ENCODE measurements around the gene DAGLA. TPM values are rescaled to one million over a fixed set of nuclear protein-coding genes. Genes with fewer than 3 reads are reported as not detected.

Gene DAGLA
- total RNA-seq, 1 experiment from 2014 or later: 0.98 TPM

DNA sequence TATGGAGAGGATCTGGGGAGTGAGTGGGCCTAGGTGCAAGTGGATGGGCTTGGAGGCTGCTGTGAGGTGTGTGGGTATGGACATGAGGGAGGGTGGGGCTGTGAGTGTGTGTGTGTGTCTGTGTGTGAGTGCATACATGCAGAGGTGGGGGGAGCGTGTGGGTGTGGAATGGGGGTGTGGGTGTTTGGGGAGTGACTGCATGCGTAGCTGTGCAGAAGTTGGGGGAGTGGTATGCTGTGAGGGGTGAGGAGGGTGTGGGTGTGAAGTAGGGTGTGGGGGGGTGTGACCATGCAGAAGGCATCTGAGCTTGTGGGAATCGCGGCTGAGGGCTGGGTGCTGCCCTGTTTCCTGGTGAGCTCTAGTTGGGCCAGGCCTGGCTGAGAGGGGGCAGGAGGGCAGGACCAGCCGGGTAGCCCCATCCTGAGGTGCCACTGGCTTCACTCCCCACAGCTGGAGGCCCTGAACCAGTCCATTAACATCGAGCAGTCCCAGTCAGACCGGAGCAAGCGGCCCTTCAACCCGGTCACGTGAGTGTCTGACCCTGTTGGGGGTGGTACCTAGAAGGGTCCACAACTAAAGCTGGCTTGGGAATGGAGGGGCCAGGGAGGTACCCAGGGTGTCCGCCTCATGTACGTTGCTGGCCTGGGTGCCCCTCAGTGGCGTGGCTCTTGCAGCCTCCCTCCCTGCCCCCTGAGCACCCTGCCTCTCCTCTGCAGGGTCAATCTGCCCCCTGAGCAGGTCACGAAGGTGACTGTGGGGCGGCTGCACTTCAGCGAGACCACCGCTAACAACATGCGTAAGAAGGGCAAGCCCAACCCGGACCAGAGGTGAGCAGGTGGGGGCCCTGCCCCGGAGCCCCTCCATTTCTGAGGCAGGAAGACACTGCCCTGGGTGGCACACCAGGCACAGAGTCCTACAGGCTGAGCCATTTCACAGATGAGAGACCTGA lies 95.7 kb downstream of the DAGLA start:
- in situ Hi-C loops (cut with HindIII; ENCODE audit: low pct_unique_long_range_greater_than_20kb, low sequenced_read_pairs): no loop called here
- DNase-seq (ENCODE audit: low read depth, low spot score): no peak

DNA sequence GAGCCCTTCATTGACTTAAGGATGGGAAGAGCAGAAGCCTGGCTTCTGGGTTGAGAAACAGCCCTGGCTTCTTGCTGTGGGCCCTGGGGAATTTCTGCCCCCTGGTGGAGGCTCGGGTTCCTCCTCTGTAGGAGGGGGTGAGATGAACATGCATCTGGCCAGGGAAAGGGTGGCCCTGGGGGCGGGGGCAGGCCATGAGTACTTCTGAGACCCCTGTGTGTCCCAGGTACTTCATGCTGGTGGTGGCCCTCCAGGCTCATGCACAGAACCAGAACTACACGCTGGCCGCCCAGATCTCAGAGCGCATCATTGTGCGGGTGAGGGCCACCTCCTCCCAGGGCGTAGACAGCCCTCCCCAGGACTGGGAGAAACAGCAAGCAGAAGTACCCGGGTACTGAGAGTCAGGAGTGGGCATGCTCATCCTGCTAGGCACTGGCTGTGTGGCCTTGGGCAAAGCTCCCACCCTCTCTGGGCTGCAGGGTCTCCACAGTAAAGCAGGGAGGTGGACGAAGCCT lies 96.4 kb downstream of the DAGLA start:
- DNase-seq (ENCODE audit: low read depth, low spot score): peak; percentile 70
- in situ Hi-C loops (cut with HindIII; ENCODE audit: low pct_unique_long_range_greater_than_20kb, low sequenced_read_pairs): no loop called here

DNA sequence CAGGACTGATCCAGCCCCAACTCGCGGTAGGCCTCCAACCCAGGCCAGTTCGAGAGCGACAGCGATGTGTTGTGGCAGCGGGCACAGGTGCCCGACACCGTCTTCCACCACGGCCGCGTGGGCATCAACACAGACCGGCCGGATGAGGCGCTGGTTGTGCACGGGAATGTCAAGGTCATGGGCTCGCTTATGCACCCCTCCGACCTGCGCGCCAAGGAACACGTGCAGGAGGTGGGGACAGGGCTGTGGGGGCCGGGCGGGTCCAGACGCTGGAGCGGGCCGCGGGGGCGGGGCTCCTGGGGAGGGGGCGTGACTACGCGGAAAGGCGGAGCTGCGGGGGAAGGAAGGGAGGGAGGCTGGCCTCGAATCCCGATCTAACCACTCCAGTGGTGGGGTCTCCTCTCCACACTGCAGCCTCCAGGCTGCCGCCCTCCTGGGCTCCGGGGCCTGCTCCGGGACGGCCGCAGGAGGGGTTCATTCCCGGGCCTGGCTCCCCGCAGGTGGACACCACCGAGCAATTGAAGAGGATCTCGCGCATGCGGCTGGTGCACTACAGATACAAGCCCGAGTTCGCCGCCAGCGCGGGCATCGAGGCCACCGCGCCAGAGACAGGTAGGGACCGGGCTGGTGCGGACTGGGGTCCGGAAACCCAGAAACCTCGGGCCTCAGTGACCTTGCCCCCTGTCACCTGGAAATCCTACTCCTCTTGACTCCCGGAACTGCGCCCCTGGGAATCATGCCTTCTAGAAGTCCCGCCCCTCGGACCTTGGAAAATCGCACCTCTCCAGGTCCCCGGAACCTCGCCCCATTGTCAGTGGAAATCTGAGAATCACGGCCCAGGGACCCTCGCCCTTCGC lies 97.3 kb downstream of the DAGLA start:
- in situ Hi-C loops (cut with HindIII; ENCODE audit: low pct_unique_long_range_greater_than_20kb, low sequenced_read_pairs): no loop called here
- DNase-seq (ENCODE audit: low read depth, low spot score): no peak

DNA sequence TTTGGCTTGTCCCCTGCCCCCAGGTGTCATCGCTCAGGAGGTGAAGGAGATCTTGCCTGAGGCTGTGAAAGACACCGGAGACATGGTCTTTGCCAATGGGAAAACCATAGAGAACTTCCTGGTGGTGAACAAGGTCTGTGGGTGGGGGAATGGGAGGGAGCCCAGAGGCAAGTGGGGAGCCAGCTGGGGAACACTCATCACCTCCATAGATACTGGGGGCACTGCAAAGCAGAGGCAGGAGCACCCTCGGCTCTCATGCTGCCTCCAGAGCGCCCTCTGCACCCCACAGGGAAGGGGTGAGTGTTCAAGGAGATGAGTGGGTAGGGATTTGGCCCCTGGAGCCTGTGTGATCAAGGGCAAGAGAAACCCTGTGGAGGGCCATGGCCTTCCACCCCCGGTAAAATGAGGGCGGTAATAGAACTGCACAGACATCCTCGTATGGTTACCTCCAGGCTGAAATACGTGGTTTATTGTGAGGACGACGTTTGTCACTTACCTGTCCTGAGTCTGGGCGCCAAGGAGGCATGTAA lies 98.2 kb downstream of the DAGLA start:
- DNase-seq (ENCODE audit: low read depth, low spot score): no peak
- in situ Hi-C loops (cut with HindIII; ENCODE audit: low pct_unique_long_range_greater_than_20kb, low sequenced_read_pairs): no loop called here

DNA sequence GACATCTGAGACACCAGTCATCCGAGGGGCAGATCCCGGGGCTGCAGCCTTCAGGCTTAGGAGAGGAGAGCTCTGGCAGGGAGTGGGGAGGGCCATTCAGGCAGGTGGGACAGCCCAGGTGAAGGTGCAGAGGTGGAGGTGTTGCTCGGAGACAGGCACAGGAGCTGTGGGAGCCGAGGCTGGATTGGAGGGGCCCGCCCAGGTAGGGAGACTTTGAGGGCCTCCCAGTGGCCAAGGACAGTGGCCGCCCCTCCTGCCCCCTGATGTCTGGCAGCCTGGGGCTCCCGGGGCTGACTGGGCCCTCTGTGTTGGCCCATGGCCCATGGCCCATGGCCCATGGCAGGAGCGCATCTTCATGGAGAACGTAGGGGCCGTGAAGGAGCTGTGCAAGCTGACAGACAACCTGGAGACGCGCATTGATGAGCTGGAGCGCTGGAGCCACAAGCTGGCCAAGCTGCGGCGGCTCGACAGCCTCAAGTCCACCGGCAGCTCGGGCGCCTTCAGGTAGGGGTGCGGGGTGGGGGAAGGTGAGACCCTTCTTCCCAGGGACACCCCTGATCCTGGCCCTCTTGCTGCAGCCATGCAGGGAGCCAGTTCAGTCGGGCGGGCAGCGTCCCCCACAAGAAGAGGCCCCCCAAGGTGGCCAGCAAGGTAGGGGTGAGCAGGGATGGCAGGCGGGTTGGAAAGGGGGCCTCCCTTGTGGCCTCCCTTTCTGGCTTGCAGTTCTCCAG lies 98.9 kb downstream of the DAGLA start:
- no peak for DNase-seq (ENCODE audit: low read depth, low spot score)
- in situ Hi-C loops (cut with HindIII; ENCODE audit: low pct_unique_long_range_greater_than_20kb, low sequenced_read_pairs): no loop called here

DNA sequence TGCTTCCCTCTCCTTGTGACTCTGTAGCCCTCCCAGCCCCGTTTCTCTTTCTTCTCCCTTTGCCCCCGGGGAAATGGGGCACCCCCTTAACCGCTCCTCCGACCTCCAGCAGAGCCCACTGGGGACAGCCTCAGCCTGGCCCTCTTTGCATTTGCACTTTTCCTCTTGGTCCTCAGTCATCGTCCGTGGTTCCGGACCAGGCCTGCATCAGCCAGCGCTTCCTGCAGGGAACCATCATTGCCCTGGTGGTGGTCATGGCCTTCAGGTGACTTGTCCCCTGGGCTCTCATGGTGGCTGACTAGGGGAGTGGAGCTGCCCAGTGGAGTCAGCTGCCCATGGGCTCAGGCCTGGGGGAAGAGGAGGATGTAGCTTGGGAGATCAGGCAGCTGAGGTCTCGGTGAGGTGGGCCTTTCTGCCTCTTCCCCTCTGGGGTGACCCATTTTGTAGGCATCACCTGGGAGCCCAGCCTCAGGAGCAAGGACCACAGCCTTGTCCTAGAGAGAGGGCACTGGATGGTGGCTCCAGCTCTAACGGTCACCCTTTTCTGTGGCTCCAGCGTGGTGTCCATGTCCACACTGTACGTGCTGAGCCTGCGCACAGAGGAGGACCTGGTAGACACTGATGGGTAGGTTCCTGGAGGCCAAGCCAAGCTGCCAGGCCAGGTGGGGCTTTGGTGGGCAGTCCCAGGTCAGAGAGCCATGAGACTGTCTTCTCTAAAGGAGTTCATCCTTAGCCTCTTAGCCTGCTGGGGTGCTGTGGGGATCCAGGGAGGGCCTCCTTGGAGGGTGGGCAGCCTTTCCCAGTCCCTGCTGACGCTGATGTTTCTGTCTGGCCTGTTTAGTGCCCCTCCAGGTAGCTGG lies 99.7 kb downstream of the DAGLA start:
- in situ Hi-C loops (cut with HindIII; ENCODE audit: low pct_unique_long_range_greater_than_20kb, low sequenced_read_pairs): no loop called here
- DNase-seq (ENCODE audit: low read depth, low spot score): no peak

DNA sequence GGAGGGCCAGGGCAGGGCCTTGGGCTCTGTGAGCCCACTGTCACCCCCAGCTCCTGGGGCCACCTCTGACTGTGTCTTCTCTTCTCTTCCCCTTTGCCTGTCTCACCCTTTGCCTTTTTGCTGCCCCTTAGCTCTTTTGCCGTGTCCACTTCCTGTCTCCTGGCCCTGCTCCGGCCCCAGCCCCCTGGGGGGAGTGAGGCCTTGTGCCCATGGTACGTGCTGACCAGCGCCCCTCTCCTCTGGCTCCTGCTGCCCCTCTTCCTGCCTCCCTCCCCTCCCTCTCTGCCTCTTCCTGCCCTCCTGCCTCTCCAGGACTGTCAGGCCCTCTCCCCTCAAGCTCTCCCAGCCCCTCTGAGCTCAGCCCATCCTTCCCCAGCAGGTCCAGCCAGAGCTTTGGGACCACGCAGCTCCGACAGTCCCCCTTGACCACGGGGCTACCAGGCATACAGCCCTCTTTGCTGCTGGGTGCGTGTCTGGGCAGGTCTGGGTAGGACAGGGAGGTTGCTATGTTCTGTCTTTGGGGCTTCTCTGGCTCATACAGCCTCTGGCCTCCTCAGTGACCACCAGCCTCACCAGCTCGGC lies 100.5 kb downstream of the DAGLA start:
- no peak for DNase-seq (ENCODE audit: low read depth, low spot score)
- in situ Hi-C loops (cut with HindIII; ENCODE audit: low pct_unique_long_range_greater_than_20kb, low sequenced_read_pairs): no loop called here

DNA sequence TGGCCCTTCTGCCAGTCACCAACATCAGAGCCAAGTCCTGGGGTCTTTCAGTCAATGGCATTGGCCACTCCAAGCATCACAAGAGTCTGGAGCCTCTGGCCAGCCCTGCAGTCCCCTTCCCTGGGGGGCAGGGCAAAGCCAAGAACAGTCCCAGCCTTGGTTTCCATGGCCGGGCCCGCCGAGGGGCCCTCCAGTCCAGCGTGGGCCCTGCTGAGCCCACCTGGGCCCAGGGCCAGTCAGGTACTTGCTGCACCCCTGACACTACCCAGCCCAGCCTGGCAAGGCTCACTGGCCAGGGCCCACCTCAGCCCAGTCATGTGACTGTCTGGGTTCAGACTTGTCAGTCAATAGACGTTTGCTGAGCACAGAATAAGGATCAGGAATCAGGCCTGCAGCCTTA lies 101.4 kb downstream of the DAGLA start:
- DNase-seq (ENCODE audit: low read depth, low spot score): no peak
- in situ Hi-C loops (cut with HindIII; ENCODE audit: low pct_unique_long_range_greater_than_20kb, low sequenced_read_pairs): no loop called here

DNA sequence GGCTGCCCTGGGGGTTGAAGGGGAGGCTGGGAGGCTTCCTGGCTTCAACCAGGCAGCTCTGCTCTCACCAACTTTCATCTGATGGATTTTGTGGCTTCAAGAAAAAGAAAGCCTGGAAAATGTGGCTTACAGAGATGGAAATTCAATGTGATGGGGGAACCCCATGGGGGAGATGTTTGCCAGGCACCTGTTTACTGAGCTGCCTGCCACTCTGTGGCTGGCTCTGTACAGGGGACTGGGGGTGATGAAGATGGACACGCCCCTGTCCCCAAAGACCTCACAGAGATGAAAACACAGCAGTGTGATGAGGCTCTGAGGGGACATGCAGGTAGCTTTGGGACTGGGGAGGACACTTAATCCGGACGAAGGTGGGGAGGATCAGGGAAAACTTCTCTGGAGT lies 102.1 kb downstream of the DAGLA start:
- in situ Hi-C loops (cut with HindIII; ENCODE audit: low pct_unique_long_range_greater_than_20kb, low sequenced_read_pairs): no loop called here
- no peak for DNase-seq (ENCODE audit: low read depth, low spot score)

DNA sequence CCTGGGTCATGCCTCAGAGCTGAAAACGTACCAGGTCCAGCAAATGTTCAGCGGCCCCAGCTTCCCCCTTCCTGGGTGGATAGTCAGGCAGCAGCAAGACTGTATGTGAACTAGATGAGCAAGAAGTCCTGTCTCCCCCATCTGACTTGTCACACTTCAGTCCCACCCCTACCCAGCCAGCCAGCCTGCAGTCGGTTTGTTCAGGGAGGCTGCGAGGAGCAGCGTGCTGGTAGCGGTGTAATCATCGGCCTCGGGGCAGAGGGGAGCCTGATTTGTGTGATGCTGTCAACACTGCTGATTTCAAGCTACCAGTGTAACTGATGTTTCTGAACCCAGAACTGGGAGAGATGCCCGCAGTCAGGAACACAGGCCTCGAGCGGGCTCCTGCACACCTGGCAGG lies 102.7 kb downstream of the DAGLA start:
- DNase-seq (ENCODE audit: low read depth, low spot score): no peak

DNA sequence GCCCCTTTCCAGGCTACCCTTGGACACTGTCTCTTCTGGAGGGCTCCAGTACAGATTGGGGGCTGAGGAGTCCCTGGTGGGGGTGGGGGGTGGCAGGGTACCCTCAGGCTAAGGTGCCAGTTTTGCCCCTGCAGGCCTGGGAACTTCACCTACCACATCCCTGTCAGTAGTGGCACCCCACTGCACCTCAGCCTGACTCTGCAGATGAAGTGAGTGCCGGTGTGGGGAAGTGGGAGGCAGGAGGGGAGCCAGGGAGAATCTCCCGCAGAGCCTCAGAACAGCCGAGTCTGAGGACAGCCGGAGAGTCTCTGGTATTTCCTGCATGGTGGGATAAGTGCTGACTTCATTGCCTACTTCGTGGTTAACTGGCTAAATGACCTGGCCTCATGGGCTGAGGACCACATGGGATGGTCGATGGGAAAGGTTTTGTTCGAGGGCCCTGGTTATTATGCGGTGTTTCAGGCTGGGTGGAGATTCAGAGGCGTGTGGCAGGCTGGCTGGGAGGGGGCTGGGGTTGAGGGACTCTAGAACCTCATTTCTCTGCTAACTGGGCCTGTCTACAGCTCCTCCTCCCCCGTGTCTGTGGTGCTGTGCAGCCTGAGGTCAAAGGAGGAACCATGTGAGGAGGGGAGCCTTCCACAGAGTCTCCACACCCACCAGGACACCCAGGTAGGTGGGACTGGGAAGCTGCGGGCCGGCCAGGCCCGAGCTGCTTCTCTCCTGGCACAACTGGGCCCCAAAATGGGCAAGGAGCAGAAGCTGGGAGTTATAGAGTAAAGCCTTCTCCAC lies 103.7 kb downstream of the DAGLA start:
- no peak for DNase-seq (ENCODE audit: low read depth, low spot score)
- in situ Hi-C loops (cut with HindIII; ENCODE audit: low pct_unique_long_range_greater_than_20kb, low sequenced_read_pairs): no loop called here

More for the DNA sequence above, 102.7 kb downstream of the DAGLA start:
- in situ Hi-C loops (cut with HindIII; ENCODE audit: low pct_unique_long_range_greater_than_20kb, low sequenced_read_pairs): no loop called here

DNA sequence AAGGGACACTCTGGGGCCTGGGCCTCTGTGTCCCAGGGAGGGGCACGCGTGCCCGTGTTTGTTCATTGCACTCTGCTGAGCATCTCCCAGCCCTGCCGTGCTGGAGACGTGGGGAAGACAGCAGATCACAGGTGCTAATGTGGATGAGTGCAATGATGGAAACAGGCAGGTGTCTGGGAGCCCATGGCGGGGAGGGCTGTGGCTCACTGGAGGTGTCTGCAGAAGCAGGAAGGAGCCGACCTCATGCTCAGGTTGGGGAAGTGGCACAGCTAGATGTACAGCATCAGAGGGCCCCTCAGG lies 104.3 kb downstream of the DAGLA start:
- DNase-seq (ENCODE audit: low read depth, low spot score): no peak
- in situ Hi-C loops (cut with HindIII; ENCODE audit: low pct_unique_long_range_greater_than_20kb, low sequenced_read_pairs): no loop called here

DNA sequence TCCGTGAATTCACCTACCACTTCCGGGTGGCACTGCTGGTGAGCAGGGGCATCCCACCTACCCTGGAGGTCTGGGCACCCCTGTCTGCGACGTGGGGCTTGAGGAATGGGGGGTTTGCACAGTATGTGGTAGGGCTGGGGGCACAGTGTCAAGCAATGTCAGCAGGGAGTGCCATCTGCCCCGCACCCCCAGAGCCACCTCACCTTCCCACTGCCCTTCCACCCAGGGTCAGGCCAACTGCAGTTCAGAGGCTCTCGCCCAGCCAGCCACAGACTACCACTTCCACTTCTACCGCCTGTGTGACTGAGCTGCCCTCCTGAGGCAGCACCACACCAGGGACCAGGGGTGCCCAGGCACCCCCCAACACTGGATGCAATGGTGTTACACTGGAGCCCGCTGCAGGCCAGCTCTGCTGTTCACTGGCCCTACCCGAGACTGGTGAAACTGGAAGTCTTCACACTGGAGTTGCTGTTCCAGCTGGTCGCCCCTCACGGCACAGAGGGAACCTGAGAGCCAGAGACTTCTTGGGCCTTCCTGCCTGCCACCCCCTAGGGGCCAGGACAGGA lies 105.7 kb downstream of the DAGLA start:
- DNase-seq (ENCODE audit: low read depth, low spot score): no peak
- in situ Hi-C loops (cut with HindIII; ENCODE audit: low pct_unique_long_range_greater_than_20kb, low sequenced_read_pairs): no loop called here

DNA sequence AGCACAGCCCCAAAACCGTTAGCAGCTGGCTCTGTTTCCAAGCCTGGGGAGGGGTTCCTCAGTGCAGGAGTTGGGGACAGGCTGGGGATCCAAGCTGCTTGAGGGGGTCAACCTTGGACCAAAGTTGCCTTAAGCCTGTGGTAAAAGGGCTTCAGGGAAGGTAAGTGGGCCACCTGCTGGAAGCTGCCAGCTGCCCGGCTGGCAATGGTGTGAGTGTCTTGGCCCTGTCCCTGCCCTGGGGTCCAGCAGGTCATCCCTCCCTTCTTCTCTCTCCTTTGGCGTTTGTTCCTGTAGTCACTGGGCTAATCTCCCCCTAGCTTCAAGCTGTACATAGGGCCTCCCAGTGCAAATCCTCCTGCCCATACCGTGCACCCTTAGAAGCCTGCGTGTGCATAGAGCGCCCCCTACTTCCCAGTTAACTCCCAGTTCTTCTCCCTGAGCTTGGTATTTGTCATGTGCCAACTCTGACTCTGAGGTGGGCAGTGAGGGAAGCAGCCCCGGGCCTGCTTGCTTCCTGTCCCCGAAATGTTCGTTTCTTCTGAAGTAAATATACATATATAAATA lies 107.8 kb downstream of the DAGLA start:
- in situ Hi-C loops (cut with HindIII; ENCODE audit: low pct_unique_long_range_greater_than_20kb, low sequenced_read_pairs): no loop called here
- peak; percentile 81 for DNase-seq (ENCODE audit: low read depth, low spot score)

DNA sequence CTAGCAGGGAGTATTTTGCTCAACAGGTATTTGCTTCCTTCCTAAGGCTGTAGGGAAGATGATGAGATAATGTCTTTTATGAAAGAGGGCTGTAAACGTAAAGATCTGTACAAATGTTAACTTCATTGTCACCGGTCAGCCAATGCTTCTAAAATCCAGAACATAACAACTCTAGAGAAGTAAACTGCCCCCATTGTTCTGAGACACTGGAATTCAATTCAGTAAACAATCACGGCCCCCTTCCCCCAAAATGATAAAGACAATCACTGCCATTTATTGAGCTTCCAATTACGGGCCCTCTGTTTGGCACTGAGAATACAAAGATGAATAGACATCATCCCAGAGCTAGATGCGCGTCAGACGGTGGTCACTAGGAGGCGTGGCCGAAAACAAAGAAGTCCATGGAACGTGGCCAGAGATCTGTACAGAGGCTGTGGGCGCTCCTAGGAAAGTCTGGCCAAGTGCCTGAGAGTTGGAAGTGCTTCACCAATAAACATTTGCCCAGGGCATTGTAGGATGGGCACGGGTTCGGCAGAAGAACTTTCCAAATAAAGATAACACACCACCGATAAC lies 111.6 kb downstream of the DAGLA start:
- in situ Hi-C loops (cut with HindIII; ENCODE audit: low pct_unique_long_range_greater_than_20kb, low sequenced_read_pairs): no loop called here
- DNase-seq (ENCODE audit: low read depth, low spot score): peak; percentile 98

All from SK-MEL-5 (cell line).